OCI-LY7 (cell line): ENCODE results near the gene MCUB. TPM values are rescaled to one million over a fixed set of nuclear protein-coding genes. Genes with fewer than 3 reads are reported as not detected.
A peak's percentile ranks its signal among the peaks of the same experiment; 100 is the strongest.

Source experiments
- BruUV-seq: library from RNA; stranded (reverse); fragments of 400-500 nt; replicated peaks from 2 replicates; lab custom pipeline; 2021; lab: Mats Ljungman, UMichigan
- CTCF ChIA-PET: fragments of 300-600 bp; sonication (Branson Sonifier 250); formaldehyde crosslinking; loops from one replicate; lab custom pipeline; 2022; ENCODE audit warnings: antibody characterized with exemption; ENCODE audit not compliant: unreplicated experiment; lab: Charles Lee
- POLR2A ChIA-PET: fragments of 300-600 bp; sonication (Branson Sonifier 250); formaldehyde crosslinking; loops from one replicate; lab custom pipeline; 2022; ENCODE audit warnings: antibody characterized with exemption; lab: Charles Lee
- DNase-seq: peaks from one replicate; pipeline ENCODE4 v3.0.0-alpha.2; 2015; ENCODE audit warnings: low spot score
- H2AFZ ChIP-seq: fragments of 200-600 bp; sonication (generic), shearing (Covaris generic); 2 replicates; pipeline ENCODE4 v1.6.1; 2014; ENCODE audit warnings: mild to moderate bottlenecking, antibody characterized with exemption, low read length, moderate library complexity
- H3K27ac ChIP-seq: fragments of 200-600 bp; sonication (generic); 2 replicates; pipeline ENCODE4 v1.5.1; 2014; ENCODE audit warnings: mixed run types, low read depth, mild to moderate bottlenecking, moderate library complexity, low read length, inconsistent platforms; ENCODE audit not compliant: poor library complexity, severe bottlenecking
- H3K36me3 ChIP-seq: fragments of 200-600 bp; sonication (generic); 2 replicates; pipeline ENCODE4 v1.6.1; 2014; ENCODE audit warnings: mild to moderate bottlenecking, antibody characterized with exemption, low read length, moderate library complexity, mixed read lengths; ENCODE audit not compliant: insufficient read depth
- H3K4me1 ChIP-seq: fragments of 200-600 bp; sonication (generic); 2 replicates; pipeline ENCODE4 v1.5.1; 2014; ENCODE audit warnings: mild to moderate bottlenecking, low read length; ENCODE audit not compliant: insufficient read depth, poor library complexity, severe bottlenecking
- H3K4me2 ChIP-seq: fragments of 200-600 bp; sonication (generic); 2 replicates; pipeline ENCODE4 v1.6.1; 2014; ENCODE audit warnings: mild to moderate bottlenecking, low read length
- H3K4me3 ChIP-seq: fragments of 200-600 bp; sonication (generic); 2 replicates; pipeline ENCODE4 v1.5.1; 2014; ENCODE audit warnings: mild to moderate bottlenecking, low read depth, low read length; ENCODE audit not compliant: poor library complexity, severe bottlenecking
- H3K79me2 ChIP-seq: fragments of 200-600 bp; sonication (generic); 2 replicates; pipeline ENCODE4 v1.6.1; 2016; ENCODE audit warnings: low read depth, mild to moderate bottlenecking, low read length, moderate library complexity, mixed read lengths; ENCODE audit not compliant: insufficient read depth
- H3K9me2 ChIP-seq: fragments of 200-600 bp; sonication (generic); 2 replicates; pipeline ENCODE4 v1.6.1; 2016; ENCODE audit warnings: mild to moderate bottlenecking, low read length, mixed read lengths; ENCODE audit not compliant: insufficient read depth
- H3K9me3 ChIP-seq: fragments of 200-600 bp; sonication (generic); 2 replicates; pipeline ENCODE4 v1.6.1; 2014; ENCODE audit warnings: mild to moderate bottlenecking, mixed run types, low read length, mixed read lengths
- H4K20me1 ChIP-seq: fragments of 200-600 bp; sonication (generic); 2 replicates; pipeline ENCODE4 v1.6.1; 2014; ENCODE audit warnings: mild to moderate bottlenecking, antibody characterized with exemption, low read length, moderate library complexity, mixed read lengths; ENCODE audit not compliant: insufficient read depth
- EZH2phosphoT487 ChIP-seq: fragments of 200-600 bp; sonication (generic); IDR thresholded peaks from 2 replicates; pipeline ENCODE4 v1.6.1; 2018; ENCODE audit warnings: low read depth, borderline replicate concordance, mild to moderate bottlenecking, mixed run types, antibody characterized with exemption, low read length, moderate library complexity, mixed read lengths
- intact Hi-C: fragments of 100-400 bp; cut with micrococcal nuclease; formaldehyde crosslinking; loops from one replicate; pipeline ENCODE4 v1.10.0; 2022; ENCODE audit not compliant: unreplicated experiment
- total RNA-seq, 2 experiments: library from RNA; depleted of rRNA in 1 of 2; stranded (reverse); fragments of >200 nt in 1 of 2; shearing (Covaris generic) in 1 of 2; gene quantifications; 2 replicates each; pipeline ENCODE4 v1.2.3, GENCODE V29; 2014 to 2022
- TF ChIP-seq, protein P1 (sequence below): fragments of 200-600 bp; sonication (generic); conservative IDR thresholded peaks from 2 replicates; pipeline ENCODE4 v1.5.1; 2014; ENCODE audit warnings: mild to moderate bottlenecking, antibody characterized with exemption, low read length, moderate library complexity, mixed read lengths

The MCUB gene
- total RNA-seq, 2 experiments from 2014 or later: 40.3 to 64.4 TPM

DNA sequence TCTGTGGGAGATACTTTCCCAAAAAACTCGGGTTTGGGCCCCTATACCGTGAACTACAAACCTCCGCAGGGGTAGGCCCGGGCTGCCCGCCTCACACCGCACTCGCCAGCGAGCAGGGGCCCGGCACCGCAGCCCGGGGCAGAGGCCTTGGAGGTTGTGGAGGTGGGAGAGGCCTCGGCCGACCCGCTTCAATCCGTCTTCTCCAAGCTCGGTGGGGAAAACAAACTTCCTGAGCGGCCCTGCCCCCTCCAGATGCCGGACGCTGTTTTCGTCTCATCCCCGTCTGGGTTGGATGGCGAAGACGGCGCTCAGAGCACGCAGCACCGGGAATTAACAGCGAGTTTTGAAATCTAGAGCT lies 442 bp upstream of the MCUB start:
- Histone ChIP-seq H3K79me2 (peaks cover 38% of the 10 kb centered on the region), H4K20me1 (peaks cover 19% of the 10 kb centered on the region; the same call in 1 of the 2 replicates), H3K4me2 (peak overlapping the region; percentile 76), H2AFZ (peak overlapping the region; percentile 94; the same call in 1 of the 2 replicates), H3K36me3 (peaks cover 12% of the 10 kb centered on the region), H3K4me1 (peaks cover 39% of the 10 kb centered on the region), H3K9me2 (no peaks in the 10 kb centered on the region), H3K4me3 (peak overlapping the region; percentile 76), H3K27ac (peak overlapping the region; percentile 87), H3K9me3 (no peaks in the 10 kb centered on the region)
- ChIA-PET CTCF (no interaction called here), POLR2A (interaction anchor here (0.7 to 1.8 kb wide), 9 partner anchors 12 to 147 kb away, joined by 3 to 8 read pairs (median 5); no protein-coding TSS in a partner anchor)
- intact Hi-C loops: loop anchor here (5.0 kb wide), 1 partner anchor 433 kb away; no protein-coding TSS in a partner anchor
- no peak for TF ChIP-seq EZH2phosphoT487
- TF ChIP-seq, protein P1, sequence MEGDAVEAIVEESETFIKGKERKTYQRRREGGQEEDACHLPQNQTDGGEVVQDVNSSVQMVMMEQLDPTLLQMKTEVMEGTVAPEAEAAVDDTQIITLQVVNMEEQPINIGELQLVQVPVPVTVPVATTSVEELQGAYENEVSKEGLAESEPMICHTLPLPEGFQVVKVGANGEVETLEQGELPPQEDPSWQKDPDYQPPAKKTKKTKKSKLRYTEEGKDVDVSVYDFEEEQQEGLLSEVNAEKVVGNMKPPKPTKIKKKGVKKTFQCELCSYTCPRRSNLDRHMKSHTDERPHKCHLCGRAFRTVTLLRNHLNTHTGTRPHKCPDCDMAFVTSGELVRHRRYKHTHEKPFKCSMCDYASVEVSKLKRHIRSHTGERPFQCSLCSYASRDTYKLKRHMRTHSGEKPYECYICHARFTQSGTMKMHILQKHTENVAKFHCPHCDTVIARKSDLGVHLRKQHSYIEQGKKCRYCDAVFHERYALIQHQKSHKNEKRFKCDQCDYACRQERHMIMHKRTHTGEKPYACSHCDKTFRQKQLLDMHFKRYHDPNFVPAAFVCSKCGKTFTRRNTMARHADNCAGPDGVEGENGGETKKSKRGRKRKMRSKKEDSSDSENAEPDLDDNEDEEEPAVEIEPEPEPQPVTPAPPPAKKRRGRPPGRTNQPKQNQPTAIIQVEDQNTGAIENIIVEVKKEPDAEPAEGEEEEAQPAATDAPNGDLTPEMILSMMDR: no peak
- TSS peak; percentile 87 for BruUV-seq
- peak; percentile 33 for DNase-seq

GRCh38 chr4:109560687-109561461 lies 828 bp downstream of the MCUB start:
- BruUV-seq: no TSS peak
- CTCF ChIA-PET: interaction anchor here (0.6 kb wide), 1 partner anchor 871 kb away, joined by 4 read pairs; no protein-coding TSS in a partner anchor

More at GRCh38 chr4:109560687-109561461, 828 bp downstream of the MCUB start:
- Histone ChIP-seq H3K36me3 (peaks cover 20% of the 10 kb centered on the region), H3K4me2 (peak overlapping the region; percentile 72), H3K4me3 (peak overlapping the region; percentile 76), H3K27ac (peak overlapping the region; percentile 87), H4K20me1 (peaks cover 24% of the 10 kb centered on the region; the same call in 1 of the 2 replicates), H3K9me2 (no peaks in the 10 kb centered on the region), H2AFZ (peak overlapping the region; percentile 31; the same call in 1 of the 2 replicates), H3K79me2 (peaks cover 51% of the 10 kb centered on the region), H3K4me1 (peaks cover 46% of the 10 kb centered on the region), H3K9me3 (no peaks in the 10 kb centered on the region)
- intact Hi-C loops: loop anchor here (1.0 to 10.0 kb wide), 6 partner anchors 30 to 634 kb away; partner anchors contain the start of genes CASP6, ELOVL6, GAR1 and SEC24B
- no peak for TF ChIP-seq EZH2phosphoT487
- TF ChIP-seq, protein P1: no peak
- POLR2A ChIA-PET: interaction anchor here (0.6 to 3.0 kb wide), 12 partner anchors 11 to 1570 kb away, joined by 3 to 11 read pairs (median 3); partner anchors contain the start of gene SEC24B
- peak; percentile 82 for DNase-seq
